SK-N-SH treated with all-trans-retinoic acid at 6 μM for 48 hours (cell line): Measurements from ENCODE around the gene BICDL1.

ENCODE experiments used
- BACH2 ChIP-seq: fragments of 250-450 bp; sonication (Bioruptor Pico); IDR thresholded peaks from 2 replicates; pipeline ENCODE4 v1.9.0; 2021; ENCODE audit warnings: mild to moderate bottlenecking, borderline replicate concordance
- ZFP3 ChIP-seq: fragments of 250-450 bp; sonication (Bioruptor Pico); IDR thresholded peaks from 2 replicates; pipeline ENCODE4 v1.5.0; 2020; ENCODE audit warnings: mild to moderate bottlenecking, moderate library complexity
- TF ChIP-seq, protein P1 (sequence below): fragments of 250-450 bp; sonication (Bioruptor Pico); IDR thresholded peaks from 2 replicates; pipeline ENCODE4 v1.8.0; 2020; ENCODE audit warnings: mild to moderate bottlenecking, moderate library complexity, borderline replicate concordance

GRCh38 chr12:120098756-120099470 lies 109.9 kb downstream of the BICDL1 start:
- no peak for TF ChIP-seq BACH2 (CRISPR knock-in tag)
- TF ChIP-seq, protein P1, sequence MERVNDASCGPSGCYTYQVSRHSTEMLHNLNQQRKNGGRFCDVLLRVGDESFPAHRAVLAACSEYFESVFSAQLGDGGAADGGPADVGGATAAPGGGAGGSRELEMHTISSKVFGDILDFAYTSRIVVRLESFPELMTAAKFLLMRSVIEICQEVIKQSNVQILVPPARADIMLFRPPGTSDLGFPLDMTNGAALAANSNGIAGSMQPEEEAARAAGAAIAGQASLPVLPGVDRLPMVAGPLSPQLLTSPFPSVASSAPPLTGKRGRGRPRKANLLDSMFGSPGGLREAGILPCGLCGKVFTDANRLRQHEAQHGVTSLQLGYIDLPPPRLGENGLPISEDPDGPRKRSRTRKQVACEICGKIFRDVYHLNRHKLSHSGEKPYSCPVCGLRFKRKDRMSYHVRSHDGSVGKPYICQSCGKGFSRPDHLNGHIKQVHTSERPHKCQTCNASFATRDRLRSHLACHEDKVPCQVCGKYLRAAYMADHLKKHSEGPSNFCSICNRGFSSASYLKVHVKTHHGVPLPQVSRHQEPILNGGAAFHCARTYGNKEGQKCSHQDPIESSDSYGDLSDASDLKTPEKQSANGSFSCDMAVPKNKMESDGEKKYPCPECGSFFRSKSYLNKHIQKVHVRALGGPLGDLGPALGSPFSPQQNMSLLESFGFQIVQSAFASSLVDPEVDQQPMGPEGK: no peak
- no peak for TF ChIP-seq ZFP3 (CRISPR knock-in tag)
